Trophoblast cell (in vitro differentiated cells and primary cell): ENCODE results near the gene RNF7.

Experiments used
- DNase-seq, 2 donors: peaks; one replicate each; pipeline ENCODE4 v3.0.0-alpha.2; 2016
- H2AFZ ChIP-seq: 2 replicates; pipeline ENCODE4 v1.6.1; 2013; ENCODE audit warnings: low read length, moderate library complexity, mild to moderate bottlenecking; ENCODE audit not compliant: insufficient read depth, poor library complexity
- H2AK5ac ChIP-seq: 2 replicates; pipeline ENCODE4 v1.6.1; 2013; ENCODE audit warnings: mild to moderate bottlenecking, low read length
- H2BK120ac ChIP-seq: 2 replicates; pipeline ENCODE4 v1.6.1; 2013; ENCODE audit warnings: low read length, mild to moderate bottlenecking, moderate library complexity; ENCODE audit not compliant: insufficient read depth, poor library complexity
- H2BK12ac ChIP-seq: 2 replicates; pipeline ENCODE4 v1.6.1; 2013; ENCODE audit warnings: mild to moderate bottlenecking, low read length, moderate library complexity
- H2BK5ac ChIP-seq: 2 replicates; pipeline ENCODE4 v1.6.1; 2013; ENCODE audit warnings: low read length, low read depth, moderate library complexity, mild to moderate bottlenecking; ENCODE audit not compliant: poor library complexity
- H3K14ac ChIP-seq: 2 replicates; pipeline ENCODE4 v1.6.1; 2013; ENCODE audit warnings: mild to moderate bottlenecking, low read length
- H3K18ac ChIP-seq: 2 replicates; pipeline ENCODE4 v1.6.1; 2013; ENCODE audit warnings: mild to moderate bottlenecking, low read length
- H3K23ac ChIP-seq: 2 replicates; pipeline ENCODE4 v1.6.1; 2013; ENCODE audit warnings: low read length
- H3K27ac ChIP-seq: 2 replicates; pipeline ENCODE4 v1.5.1; 2013; ENCODE audit warnings: low read depth, mild to moderate bottlenecking, inconsistent platforms, low read length, moderate library complexity
- H3K27me3 ChIP-seq: 2 replicates; pipeline ENCODE4 v1.6.1; 2013; ENCODE audit warnings: inconsistent platforms, mild to moderate bottlenecking, low read length, moderate library complexity; ENCODE audit not compliant: insufficient read depth
- H3K36me3 ChIP-seq, 2 experiments: 1 replicate in 1 of 2; 2 replicates in 1 of 2; pipeline ENCODE4 v1.6.1; 2013; ENCODE audit warnings: low read length in 2 of 2, mild to moderate bottlenecking in 2 of 2, moderate library complexity in 1 of 2; ENCODE audit not compliant: insufficient read depth in 2 of 2, control insufficient read depth in 1 of 2
- H3K4ac ChIP-seq: 2 replicates; pipeline ENCODE4 v1.6.1; 2013; ENCODE audit warnings: low read depth, mild to moderate bottlenecking, low read length, moderate library complexity
- H3K4me1 ChIP-seq, 2 experiments: 1 replicate in 1 of 2; 2 replicates in 1 of 2; pipeline ENCODE4 v1.6.1; 2013; ENCODE audit warnings: low read length in 2 of 2, mild to moderate bottlenecking in 2 of 2, moderate library complexity in 1 of 2; ENCODE audit not compliant: insufficient read depth in 2 of 2, control insufficient read depth in 1 of 2
- H3K4me2 ChIP-seq: 2 replicates; pipeline ENCODE4 v1.6.1; 2013; ENCODE audit warnings: inconsistent platforms, mild to moderate bottlenecking, low read length, moderate library complexity
- H3K4me3 ChIP-seq: 2 replicates; pipeline ENCODE4 v1.5.1; 2013; ENCODE audit warnings: mild to moderate bottlenecking, low read depth, low read length, inconsistent platforms
- H3K79me1 ChIP-seq: one replicate; pipeline ENCODE4 v1.6.1; 2013; ENCODE audit warnings: low read length
- H3K79me2 ChIP-seq: 2 replicates; pipeline ENCODE4 v1.6.1; 2013; ENCODE audit warnings: low read length, mild to moderate bottlenecking; ENCODE audit not compliant: control insufficient read depth, insufficient read depth, poor library complexity
- H3K9ac ChIP-seq: 2 replicates; pipeline ENCODE4 v1.6.1; 2013; ENCODE audit warnings: mild to moderate bottlenecking, low read length
- H3K9me3 ChIP-seq: 2 replicates; pipeline ENCODE4 v1.6.1; 2013; ENCODE audit warnings: low read depth, mild to moderate bottlenecking, control low read depth, inconsistent platforms, low read length; ENCODE audit not compliant: insufficient read depth
- H4K12ac ChIP-seq: 2 replicates; pipeline ENCODE4 v1.6.1; 2013; ENCODE audit warnings: low read depth, mild to moderate bottlenecking, low read length, moderate library complexity
- H4K8ac ChIP-seq: 2 replicates; pipeline ENCODE4 v1.6.1; 2013; ENCODE audit warnings: low read depth, mild to moderate bottlenecking, low read length, moderate library complexity
- H4K91ac ChIP-seq: one replicate; pipeline ENCODE4 v1.6.1; 2013; ENCODE audit warnings: low read depth, mild to moderate bottlenecking, low read length, moderate library complexity
- WGBS: extraction: QIAGEN DNeasy Blood & Tissue Kit; methylation state at CpG from one replicate; pipeline ENCODE4 v1.1.7; 2013; ENCODE audit warnings: missing lambda C conversion rate; ENCODE audit not compliant: insufficient read length, insufficient coverage; ENCODE audit errors: extremely low coverage; 5-methylcytosine and 5-hydroxymethylcytosine counted together

RNF7 gene

GRCh38 chr3:141708367-141708766, 29.7 kb upstream of the RNF7 start:
- H3K18ac ChIP-seq = no peak overlapping the region
- no peak overlapping the region for H3K4me3 ChIP-seq
- H4K91ac ChIP-seq = no peak overlapping the region
- WGBS = no CpG with 5 or more reads among the region's 4 CpGs
- no peaks in the 10 kb centered on the region for H3K79me2 ChIP-seq
- no peak overlapping the region for H4K8ac ChIP-seq
- H3K14ac ChIP-seq = no peak overlapping the region
- H3K4ac ChIP-seq = no peak overlapping the region
- H3K79me1 ChIP-seq = no peaks in the 10 kb centered on the region
- H2BK5ac ChIP-seq = no peak overlapping the region
- no peak overlapping the region for H3K9ac ChIP-seq
- no peak overlapping the region for H2BK120ac ChIP-seq
- no peak overlapping the region for H3K23ac ChIP-seq
- H3K9me3 ChIP-seq = no peaks in the 10 kb centered on the region
- H2BK12ac ChIP-seq = no peak overlapping the region
- H3K4me2 ChIP-seq = no peak overlapping the region
- H3K27me3 ChIP-seq = no peaks in the 10 kb centered on the region
- no peak overlapping the region for H3K27ac ChIP-seq
- DNase-seq = no peak
- no peaks in the 10 kb centered on the region for H3K36me3 ChIP-seq
- no peak overlapping the region for H2AFZ ChIP-seq
- no peak overlapping the region for H4K12ac ChIP-seq
- H3K4me1 ChIP-seq = peaks cover 0 to 3% of the 10 kb centered on the region in 2 experiments
- H2AK5ac ChIP-seq = no peak overlapping the region

GRCh38 chr3:141709126-141709770, 28.9 kb upstream of the RNF7 start:
- no peak overlapping the region for H3K18ac ChIP-seq
- H3K4me3 ChIP-seq = no peak overlapping the region
- no peak overlapping the region for H2AFZ ChIP-seq
- H3K14ac ChIP-seq = no peak overlapping the region
- H3K23ac ChIP-seq = no peak overlapping the region
- H3K4me2 ChIP-seq = no peak overlapping the region
- H4K8ac ChIP-seq = no peak overlapping the region
- no peak overlapping the region for H3K9ac ChIP-seq
- no peak overlapping the region for H3K27ac ChIP-seq
- H3K4me1 ChIP-seq = peaks cover 0 to 3% of the 10 kb centered on the region in 2 experiments
- no peaks in the 10 kb centered on the region for H3K9me3 ChIP-seq
- H3K79me2 ChIP-seq = no peaks in the 10 kb centered on the region
- no peak overlapping the region for H2BK120ac ChIP-seq
- no peak overlapping the region for H4K91ac ChIP-seq
- no peak overlapping the region for H2AK5ac ChIP-seq
- no peaks in the 10 kb centered on the region for H3K27me3 ChIP-seq
- H2BK5ac ChIP-seq = no peak overlapping the region
- H3K36me3 ChIP-seq = no peaks in the 10 kb centered on the region
- no peak for DNase-seq
- H3K4ac ChIP-seq = no peak overlapping the region
- WGBS = no CpG with 5 or more reads among the region's 7 CpGs
- no peaks in the 10 kb centered on the region for H3K79me1 ChIP-seq
- no peak overlapping the region for H2BK12ac ChIP-seq
- no peak overlapping the region for H4K12ac ChIP-seq

GRCh38 chr3:141710121-141710520, 28.0 kb upstream of the RNF7 start:
- peak; percentile 49 to 75 for DNase-seq
- H2BK12ac ChIP-seq = no peak overlapping the region
- H3K4me3 ChIP-seq = no peak overlapping the region
- H3K79me2 ChIP-seq = no peaks in the 10 kb centered on the region
- H3K36me3 ChIP-seq = no peaks in the 10 kb centered on the region
- no peak overlapping the region for H3K14ac ChIP-seq
- no peak overlapping the region for H4K8ac ChIP-seq
- H3K4ac ChIP-seq = no peak overlapping the region
- no peak overlapping the region for H3K23ac ChIP-seq
- no CpG with 5 or more reads among the region's 6 CpGs for WGBS
- H3K9ac ChIP-seq = no peak overlapping the region
- no peak overlapping the region for H3K18ac ChIP-seq
- peaks cover 0 to 3% of the 10 kb centered on the region in 2 experiments for H3K4me1 ChIP-seq
- no peaks in the 10 kb centered on the region for H3K9me3 ChIP-seq
- no peak overlapping the region for H2AK5ac ChIP-seq
- H2BK5ac ChIP-seq = no peak overlapping the region
- H3K79me1 ChIP-seq = no peaks in the 10 kb centered on the region
- no peak overlapping the region for H3K4me2 ChIP-seq
- H2BK120ac ChIP-seq = no peak overlapping the region
- H4K91ac ChIP-seq = no peak overlapping the region
- no peaks in the 10 kb centered on the region for H3K27me3 ChIP-seq
- H4K12ac ChIP-seq = no peak overlapping the region
- H3K27ac ChIP-seq = no peak overlapping the region
- H2AFZ ChIP-seq = no peak overlapping the region

GRCh38 chr3:141710888-141711616, 27.0 kb upstream of the RNF7 start:
- Histone ChIP-seq H3K4me2 (no peak overlapping the region), H2AK5ac (no peak overlapping the region), H3K14ac (no peak overlapping the region), H2AFZ (no peak overlapping the region), H3K23ac (no peak overlapping the region), H3K4ac (no peak overlapping the region), H4K91ac (no peak overlapping the region), H4K12ac (no peak overlapping the region), H3K9me3 (no peaks in the 10 kb centered on the region), H3K18ac (no peak overlapping the region), H3K9ac (no peak overlapping the region), H2BK120ac (no peak overlapping the region), H3K36me3 (no peaks in the 10 kb centered on the region), H3K4me3 (no peak overlapping the region), H3K79me2 (no peaks in the 10 kb centered on the region), H4K8ac (no peak overlapping the region), H3K27me3 (no peaks in the 10 kb centered on the region), H2BK12ac (no peak overlapping the region), H3K4me1 (peaks cover 0 to 3% of the 10 kb centered on the region in 2 experiments), H3K27ac (no peak overlapping the region), H2BK5ac (no peak overlapping the region), H3K79me1 (no peaks in the 10 kb centered on the region)
- DNase-seq = peak in 1 of 2 donors; percentile 38
- WGBS = no CpG with 5 or more reads among the region's 6 CpGs
